ENCODE results near the gene SCRN3.

GRCh38 chr2:174473796-174474195, 78.3 kb downstream of the SCRN3 start:
- no peak for TF ChIP-seq EZH2 (IDR thresholded peaks at IDR 0.05; ENCODE audit: borderline replicate concordance, low read length)
- TF ChIP-seq, protein P1, sequence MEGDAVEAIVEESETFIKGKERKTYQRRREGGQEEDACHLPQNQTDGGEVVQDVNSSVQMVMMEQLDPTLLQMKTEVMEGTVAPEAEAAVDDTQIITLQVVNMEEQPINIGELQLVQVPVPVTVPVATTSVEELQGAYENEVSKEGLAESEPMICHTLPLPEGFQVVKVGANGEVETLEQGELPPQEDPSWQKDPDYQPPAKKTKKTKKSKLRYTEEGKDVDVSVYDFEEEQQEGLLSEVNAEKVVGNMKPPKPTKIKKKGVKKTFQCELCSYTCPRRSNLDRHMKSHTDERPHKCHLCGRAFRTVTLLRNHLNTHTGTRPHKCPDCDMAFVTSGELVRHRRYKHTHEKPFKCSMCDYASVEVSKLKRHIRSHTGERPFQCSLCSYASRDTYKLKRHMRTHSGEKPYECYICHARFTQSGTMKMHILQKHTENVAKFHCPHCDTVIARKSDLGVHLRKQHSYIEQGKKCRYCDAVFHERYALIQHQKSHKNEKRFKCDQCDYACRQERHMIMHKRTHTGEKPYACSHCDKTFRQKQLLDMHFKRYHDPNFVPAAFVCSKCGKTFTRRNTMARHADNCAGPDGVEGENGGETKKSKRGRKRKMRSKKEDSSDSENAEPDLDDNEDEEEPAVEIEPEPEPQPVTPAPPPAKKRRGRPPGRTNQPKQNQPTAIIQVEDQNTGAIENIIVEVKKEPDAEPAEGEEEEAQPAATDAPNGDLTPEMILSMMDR (IDR thresholded peaks at IDR 0.05; ENCODE audit: low read length), result no peak
